HG02852 (cell line): Measurements from ENCODE around the gene SDHAF3.
A peak's percentile ranks its signal among the peaks of the same experiment; 100 is the strongest.

Experiments
- ATAC-seq: cut with Tn5 transposase; IDR thresholded peaks from one replicate; pipeline ENCODE4 v1.9.1; 2021; ENCODE audit warnings: mild to moderate bottlenecking, moderate library complexity; ENCODE audit not compliant: unreplicated experiment

SDHAF3 gene

DNA sequence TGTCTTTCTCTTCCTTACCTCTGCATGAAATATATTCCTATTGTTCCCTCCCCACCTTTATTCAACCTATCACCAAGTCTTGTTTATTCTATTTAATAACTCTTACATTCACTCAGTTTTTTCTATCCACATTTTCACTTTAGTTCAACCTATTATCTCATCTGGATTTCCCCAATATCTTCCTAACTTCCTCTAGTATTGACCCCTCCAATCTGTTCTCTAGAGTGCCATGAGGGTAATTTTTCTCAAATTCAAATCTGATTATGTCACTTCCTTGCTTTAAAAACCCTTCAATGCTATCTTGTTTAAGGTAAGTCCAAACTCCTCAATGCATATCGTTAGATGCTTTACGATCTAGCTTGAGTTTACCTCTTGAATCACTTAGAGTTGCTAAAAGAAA is 86.5 kb downstream of the SDHAF3 start:
- ATAC-seq, result no peak

DNA sequence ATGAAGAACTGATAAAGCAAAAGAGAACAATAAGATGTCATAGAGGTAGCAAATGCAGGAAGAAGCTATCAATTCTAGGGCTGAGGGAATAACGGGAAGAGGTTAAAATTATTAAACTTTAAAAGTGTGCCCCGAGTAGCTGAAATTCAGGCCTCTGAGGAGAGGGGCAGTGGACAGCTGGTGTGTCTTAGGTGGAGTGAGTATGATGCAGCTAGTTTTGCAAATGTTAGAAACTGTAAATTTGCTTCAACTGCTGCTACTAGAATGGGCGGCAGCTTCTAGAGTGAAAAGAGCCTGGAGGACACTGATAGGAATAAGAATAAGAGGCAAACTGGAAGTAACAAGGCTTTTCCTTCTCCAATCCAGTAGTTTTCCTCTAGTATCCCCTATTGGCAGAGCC is 87.3 kb downstream of the SDHAF3 start:
- ATAC-seq, result no peak

DNA sequence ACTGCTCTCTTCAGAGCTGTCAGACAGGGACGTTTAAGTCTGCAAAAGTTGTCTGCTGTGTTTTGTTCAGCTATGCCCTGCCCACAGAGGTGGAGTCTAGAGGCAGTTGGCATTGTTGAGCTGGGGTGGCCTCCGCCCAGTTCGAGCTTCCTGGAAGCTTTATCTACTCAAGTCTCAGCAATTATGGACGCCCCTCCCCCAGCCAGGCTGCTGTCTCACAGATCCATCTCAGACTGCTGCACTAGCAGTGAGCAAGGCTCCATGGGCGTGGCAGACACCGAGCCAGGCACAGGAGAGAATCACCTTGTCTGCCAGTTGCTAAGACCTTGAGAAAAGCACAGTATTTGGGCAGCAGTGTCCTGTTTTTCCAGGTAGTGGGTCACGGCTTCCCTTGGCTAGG is 98.1 kb downstream of the SDHAF3 start:
- no peak for ATAC-seq

DNA sequence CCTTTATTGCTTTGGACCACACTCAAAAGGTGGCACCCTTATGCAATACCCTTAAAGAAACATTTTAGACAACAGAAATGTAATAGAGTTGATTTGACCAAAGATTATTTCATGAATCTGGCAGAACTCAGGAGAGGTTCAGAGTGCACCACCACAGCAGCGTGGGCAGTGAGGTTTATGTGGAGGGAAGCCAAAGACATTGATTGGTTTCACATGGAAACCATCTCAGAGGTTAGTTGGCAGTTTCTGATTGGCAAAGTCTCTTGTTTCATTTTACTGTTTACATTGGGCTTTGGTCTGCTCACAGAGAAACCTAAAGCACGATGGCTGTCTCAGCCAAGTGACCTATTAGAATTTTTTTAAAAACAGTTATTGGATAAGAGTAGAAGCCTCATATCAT is 101.3 kb downstream of the SDHAF3 start:
- no peak for ATAC-seq

DNA sequence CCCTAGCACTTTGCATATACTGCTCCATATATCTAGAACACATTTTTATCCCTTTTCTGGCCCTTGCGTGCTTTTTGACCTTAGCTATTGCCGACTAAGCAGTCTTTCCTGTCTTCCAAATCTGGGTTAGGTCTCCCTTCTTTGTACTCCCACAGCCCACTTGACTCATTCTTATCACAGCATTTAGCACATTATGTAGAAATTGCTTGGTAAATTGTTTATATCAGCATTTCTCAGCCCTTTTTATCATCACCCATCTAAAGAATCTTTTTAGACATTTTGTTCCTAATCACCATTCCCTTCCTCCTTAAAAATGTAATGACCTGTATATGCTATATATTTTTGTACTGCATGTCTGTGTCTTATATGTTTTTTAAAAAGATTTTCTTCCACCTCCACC is 101.7 kb downstream of the SDHAF3 start:
- ATAC-seq, result no peak

DNA sequence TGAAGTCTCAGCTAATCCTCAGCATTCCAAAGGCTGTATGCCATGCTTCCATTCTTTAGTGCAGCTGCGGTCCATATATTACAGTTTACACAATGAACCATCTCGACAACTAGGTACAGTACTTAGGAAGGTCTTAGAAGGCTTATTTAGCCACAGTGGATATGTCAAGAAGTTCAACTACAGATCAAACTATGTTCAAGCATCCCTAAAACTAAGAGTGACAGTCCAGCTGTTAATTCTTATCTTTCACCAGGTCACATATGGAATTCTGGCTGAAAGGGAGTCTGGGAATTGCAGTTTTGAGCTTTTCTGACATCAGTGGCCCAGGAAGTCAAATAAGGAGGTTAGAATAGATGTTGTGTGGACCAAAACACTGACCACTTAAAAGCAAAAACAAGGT is 106.8 kb downstream of the SDHAF3 start:
- no peak for ATAC-seq

DNA sequence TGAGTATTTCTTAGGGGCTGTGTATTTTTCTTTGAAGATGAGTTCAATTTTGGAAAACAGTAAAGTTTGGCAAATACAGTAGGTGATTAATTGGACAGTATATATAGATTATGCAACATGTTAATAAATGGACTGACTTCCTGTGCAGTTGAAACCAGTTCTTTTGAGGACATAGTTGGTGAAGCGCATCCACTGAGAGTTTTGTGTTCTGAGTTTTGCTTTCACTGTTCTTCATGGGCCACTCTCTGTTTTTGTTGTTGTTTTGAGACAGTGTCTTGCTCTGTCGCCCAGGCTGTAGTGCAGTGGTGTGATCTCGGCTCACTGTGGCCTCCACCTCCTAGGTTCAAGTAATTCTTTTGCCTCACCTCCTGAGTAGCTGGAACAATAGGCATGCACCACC is 109.0 kb downstream of the SDHAF3 start:
- ATAC-seq, result peak; percentile 93
